Measurements from ENCODE around the gene SVEP1.

DNA sequence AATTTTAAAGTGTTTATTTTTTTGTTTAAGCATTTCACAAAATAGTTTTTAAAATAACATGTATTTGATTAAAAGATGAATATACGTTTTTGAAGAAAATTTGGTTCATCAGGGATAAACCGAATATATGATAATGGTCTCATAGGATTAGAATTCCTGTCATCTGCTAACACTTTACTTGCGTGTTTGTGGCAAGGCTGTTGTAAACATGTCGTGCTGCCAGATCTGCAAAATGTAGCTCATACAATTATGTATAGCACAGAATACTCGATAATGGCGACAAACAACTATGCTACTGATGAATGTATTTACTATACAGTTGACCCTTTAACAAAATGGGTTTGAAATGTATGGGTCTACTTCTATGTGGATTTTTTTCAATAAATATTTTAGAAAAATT lies 234.7 kb downstream of the SVEP1 start:
- TF ChIP-seq, protein P1, sequence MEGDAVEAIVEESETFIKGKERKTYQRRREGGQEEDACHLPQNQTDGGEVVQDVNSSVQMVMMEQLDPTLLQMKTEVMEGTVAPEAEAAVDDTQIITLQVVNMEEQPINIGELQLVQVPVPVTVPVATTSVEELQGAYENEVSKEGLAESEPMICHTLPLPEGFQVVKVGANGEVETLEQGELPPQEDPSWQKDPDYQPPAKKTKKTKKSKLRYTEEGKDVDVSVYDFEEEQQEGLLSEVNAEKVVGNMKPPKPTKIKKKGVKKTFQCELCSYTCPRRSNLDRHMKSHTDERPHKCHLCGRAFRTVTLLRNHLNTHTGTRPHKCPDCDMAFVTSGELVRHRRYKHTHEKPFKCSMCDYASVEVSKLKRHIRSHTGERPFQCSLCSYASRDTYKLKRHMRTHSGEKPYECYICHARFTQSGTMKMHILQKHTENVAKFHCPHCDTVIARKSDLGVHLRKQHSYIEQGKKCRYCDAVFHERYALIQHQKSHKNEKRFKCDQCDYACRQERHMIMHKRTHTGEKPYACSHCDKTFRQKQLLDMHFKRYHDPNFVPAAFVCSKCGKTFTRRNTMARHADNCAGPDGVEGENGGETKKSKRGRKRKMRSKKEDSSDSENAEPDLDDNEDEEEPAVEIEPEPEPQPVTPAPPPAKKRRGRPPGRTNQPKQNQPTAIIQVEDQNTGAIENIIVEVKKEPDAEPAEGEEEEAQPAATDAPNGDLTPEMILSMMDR (IDR thresholded peaks at IDR 0.05) = no peak
- TF ChIP-seq EZH2 (IDR thresholded peaks at IDR 0.05) = no peak

Data from neural progenitor cell (in vitro differentiated cells).